Measurements from ENCODE around the gene CDK18.
A peak's percentile ranks its signal among the peaks of the same experiment; 100 is the strongest.

CDK18 gene

DNA sequence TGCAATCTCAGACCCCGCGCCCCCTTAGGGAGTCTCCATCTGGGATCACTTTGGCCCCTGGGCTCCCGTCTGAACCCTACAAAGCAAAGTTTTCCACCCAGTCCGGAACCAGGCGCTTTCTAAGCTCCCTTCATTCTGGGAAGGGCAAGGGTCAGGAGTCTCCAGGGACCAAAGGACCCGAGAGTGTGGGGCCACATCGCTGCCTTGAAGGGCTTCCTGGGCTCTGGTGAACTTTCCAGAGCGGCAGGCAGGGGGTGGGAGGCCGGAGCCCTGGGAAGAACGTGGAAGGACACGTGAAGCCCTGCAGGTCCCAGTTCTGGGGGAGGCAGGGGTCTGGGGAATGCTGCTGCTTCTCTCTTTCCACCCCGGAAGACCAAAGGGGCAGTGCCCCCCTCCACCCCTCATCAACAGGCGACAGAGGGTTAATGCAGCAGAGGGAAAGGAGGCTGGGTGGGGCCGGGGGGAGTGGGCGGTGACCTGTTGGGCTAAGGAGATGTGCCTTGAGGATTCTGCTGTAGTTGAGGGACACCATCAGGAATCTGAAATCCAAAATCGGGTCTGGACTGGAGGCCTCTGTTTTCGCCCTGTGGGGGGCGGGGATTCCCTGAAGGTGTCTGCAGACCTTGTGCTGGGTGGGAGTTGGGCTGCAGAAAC is 734 bp downstream of the CDK18 start:
- TF ChIP-seq, protein P1, sequence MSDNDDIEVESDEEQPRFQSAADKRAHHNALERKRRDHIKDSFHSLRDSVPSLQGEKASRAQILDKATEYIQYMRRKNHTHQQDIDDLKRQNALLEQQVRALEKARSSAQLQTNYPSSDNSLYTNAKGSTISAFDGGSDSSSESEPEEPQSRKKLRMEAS (IDR thresholded peaks at IDR 0.05) = no peak
- TF ChIP-seq TEAD4 (IDR thresholded peaks at IDR 0.05) (no peak), ZBTB7A (IDR thresholded peaks at IDR 0.05; ENCODE audit: low read depth) (peak; percentile 23), EGR1 (IDR thresholded peaks at IDR 0.05) (no peak), CEBPB (IDR thresholded peaks at IDR 0.05) (no peak)
- TF ChIP-seq, protein P2, sequence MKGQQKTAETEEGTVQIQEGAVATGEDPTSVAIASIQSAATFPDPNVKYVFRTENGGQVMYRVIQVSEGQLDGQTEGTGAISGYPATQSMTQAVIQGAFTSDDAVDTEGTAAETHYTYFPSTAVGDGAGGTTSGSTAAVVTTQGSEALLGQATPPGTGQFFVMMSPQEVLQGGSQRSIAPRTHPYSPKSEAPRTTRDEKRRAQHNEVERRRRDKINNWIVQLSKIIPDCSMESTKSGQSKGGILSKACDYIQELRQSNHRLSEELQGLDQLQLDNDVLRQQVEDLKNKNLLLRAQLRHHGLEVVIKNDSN (IDR thresholded peaks at IDR 0.05) = no peak

DNA sequence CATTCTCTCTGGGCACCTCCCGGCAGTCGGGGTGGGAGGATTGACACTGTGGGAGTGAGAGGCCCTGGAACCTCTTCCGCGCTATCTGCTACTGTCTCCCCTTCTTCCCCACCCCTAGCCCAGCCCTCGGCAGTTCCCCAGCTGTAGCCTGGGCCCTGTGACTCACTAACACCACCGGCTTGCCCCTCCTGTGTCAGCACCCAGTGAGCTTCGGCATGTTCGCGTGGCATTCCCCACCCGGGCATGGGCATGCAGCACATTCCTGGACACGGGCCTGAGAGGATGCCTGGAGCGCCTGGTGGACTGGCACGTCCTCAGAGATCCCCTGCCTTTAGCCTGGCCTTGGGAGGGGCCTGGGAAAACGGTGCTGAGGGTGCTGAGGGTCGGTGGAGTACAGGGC is 1.3 kb downstream of the CDK18 start:
- TF ChIP-seq, protein P2 (IDR thresholded peaks at IDR 0.05) = no peak
- no peak for TF ChIP-seq ZBTB7A (IDR thresholded peaks at IDR 0.05; ENCODE audit: low read depth)
- no peak for TF ChIP-seq TCF12 (IDR thresholded peaks at IDR 0.05; ENCODE audit: low read depth)
- TF ChIP-seq CREB1 (IDR thresholded peaks at IDR 0.05; ENCODE audit: low read depth) = no peak
- TF ChIP-seq, protein P1 (IDR thresholded peaks at IDR 0.05) = no peak
- TF ChIP-seq RAD21 (IDR thresholded peaks at IDR 0.05; ENCODE audit: low read depth) = no peak
- no peak for TF ChIP-seq EP300 (IDR thresholded peaks at IDR 0.05; ENCODE audit: borderline replicate concordance)
- no peak for TF ChIP-seq NFIC (IDR thresholded peaks at IDR 0.05)
- no peak for TF ChIP-seq FOXM1 (IDR thresholded peaks at IDR 0.05; ENCODE audit: borderline replicate concordance, low read depth)
- TF ChIP-seq EGR1 (IDR thresholded peaks at IDR 0.05) = no peak
- no peak for TF ChIP-seq TEAD4 (IDR thresholded peaks at IDR 0.05)
- TF ChIP-seq, protein P3, sequence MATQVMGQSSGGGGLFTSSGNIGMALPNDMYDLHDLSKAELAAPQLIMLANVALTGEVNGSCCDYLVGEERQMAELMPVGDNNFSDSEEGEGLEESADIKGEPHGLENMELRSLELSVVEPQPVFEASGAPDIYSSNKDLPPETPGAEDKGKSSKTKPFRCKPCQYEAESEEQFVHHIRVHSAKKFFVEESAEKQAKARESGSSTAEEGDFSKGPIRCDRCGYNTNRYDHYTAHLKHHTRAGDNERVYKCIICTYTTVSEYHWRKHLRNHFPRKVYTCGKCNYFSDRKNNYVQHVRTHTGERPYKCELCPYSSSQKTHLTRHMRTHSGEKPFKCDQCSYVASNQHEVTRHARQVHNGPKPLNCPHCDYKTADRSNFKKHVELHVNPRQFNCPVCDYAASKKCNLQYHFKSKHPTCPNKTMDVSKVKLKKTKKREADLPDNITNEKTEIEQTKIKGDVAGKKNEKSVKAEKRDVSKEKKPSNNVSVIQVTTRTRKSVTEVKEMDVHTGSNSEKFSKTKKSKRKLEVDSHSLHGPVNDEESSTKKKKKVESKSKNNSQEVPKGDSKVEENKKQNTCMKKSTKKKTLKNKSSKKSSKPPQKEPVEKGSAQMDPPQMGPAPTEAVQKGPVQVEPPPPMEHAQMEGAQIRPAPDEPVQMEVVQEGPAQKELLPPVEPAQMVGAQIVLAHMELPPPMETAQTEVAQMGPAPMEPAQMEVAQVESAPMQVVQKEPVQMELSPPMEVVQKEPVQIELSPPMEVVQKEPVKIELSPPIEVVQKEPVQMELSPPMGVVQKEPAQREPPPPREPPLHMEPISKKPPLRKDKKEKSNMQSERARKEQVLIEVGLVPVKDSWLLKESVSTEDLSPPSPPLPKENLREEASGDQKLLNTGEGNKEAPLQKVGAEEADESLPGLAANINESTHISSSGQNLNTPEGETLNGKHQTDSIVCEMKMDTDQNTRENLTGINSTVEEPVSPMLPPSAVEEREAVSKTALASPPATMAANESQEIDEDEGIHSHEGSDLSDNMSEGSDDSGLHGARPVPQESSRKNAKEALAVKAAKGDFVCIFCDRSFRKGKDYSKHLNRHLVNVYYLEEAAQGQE (IDR thresholded peaks at IDR 0.05; ENCODE audit: low read depth) = no peak
- no peak for TF ChIP-seq YY1 (IDR thresholded peaks at IDR 0.05; ENCODE audit: low read depth)
- no peak for TF ChIP-seq TAF1 (IDR thresholded peaks at IDR 0.05; ENCODE audit: low read depth)

DNA sequence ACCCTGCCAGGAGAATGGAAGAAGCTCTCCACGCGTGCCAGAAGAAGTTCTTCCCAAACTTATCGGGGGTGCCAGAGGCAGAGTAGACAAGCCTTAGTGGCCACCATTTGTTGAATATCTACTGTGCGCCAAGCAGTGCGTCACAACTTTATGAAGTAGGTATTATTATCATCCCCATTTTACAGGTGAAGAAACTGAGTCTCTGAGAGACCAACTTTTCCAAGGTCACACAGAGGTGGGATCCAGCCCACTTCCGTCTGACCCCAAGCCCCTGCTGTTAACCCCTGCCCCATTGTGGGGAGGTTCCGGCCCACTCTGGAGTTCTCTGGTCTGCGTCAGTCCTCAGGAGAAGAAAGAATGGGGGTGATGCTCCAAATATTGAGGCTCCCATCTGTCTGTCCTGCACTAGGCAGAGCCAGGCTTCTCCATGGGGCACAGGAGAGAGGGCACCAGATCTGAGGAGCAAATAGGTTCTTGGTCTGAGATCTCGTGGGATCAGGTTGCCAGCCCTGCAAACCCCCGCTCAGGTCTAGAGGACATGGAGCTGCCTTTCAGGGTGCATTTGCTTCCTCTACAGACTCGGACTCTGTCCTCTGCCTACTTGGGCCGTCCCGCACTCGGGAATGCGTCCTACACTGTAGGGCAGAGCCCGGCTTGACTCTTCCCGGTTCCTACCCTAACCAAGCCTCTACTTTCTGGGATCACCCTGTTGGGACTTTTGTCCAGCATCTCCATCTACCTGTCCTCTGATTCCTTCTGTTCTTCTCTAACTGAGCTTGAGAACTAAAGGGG is 2.1 kb downstream of the CDK18 start:
- TF ChIP-seq EP300 (IDR thresholded peaks at IDR 0.05; ENCODE audit: borderline replicate concordance) (no peak), TEAD4 (IDR thresholded peaks at IDR 0.05) (no peak), FOXM1 (IDR thresholded peaks at IDR 0.05; ENCODE audit: borderline replicate concordance, low read depth) (no peak), RAD21 (IDR thresholded peaks at IDR 0.05; ENCODE audit: low read depth) (no peak), NFIC (IDR thresholded peaks at IDR 0.05) (no peak), TCF12 (IDR thresholded peaks at IDR 0.05; ENCODE audit: low read depth) (no peak), YY1 (IDR thresholded peaks at IDR 0.05; ENCODE audit: low read depth) (no peak)
- TF ChIP-seq, protein P1 (IDR thresholded peaks at IDR 0.05) = no peak
- TF ChIP-seq, protein P2 (IDR thresholded peaks at IDR 0.05) = no peak

DNA sequence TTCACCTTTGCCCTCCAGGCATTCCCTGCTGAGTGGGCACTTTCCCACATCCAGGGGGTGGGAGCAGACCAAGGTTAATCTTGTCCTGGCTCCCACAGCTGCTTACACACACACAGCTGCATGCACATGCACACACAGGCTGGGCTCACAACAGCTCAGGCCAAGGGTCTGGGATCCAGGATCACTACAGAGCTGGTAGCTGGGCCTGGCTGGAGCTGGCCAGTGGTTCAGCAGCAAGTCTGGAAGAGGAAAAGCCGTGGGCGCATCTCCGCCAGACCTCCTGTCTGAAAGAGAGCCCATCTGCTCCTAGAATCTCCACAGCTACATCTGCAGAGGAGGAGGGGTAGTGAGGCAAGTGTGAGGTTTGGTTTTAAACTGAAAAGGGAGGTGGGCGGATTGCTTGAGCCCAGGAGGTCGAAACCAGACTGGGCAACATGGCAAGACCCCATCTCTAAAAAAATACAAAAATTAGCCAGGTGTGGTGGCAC is 3.8 kb downstream of the CDK18 start:
- TF ChIP-seq, protein P1 (IDR thresholded peaks at IDR 0.05) = no peak
- TF ChIP-seq NFIC (IDR thresholded peaks at IDR 0.05) = no peak
- TF ChIP-seq, protein P3 (IDR thresholded peaks at IDR 0.05; ENCODE audit: low read depth) = no peak
- TF ChIP-seq CEBPB (IDR thresholded peaks at IDR 0.05) = no peak
- TF ChIP-seq TEAD4 (IDR thresholded peaks at IDR 0.05) = no peak
- no peak for TF ChIP-seq YY1 (IDR thresholded peaks at IDR 0.05; ENCODE audit: low read depth)
- no peak for TF ChIP-seq RAD21 (IDR thresholded peaks at IDR 0.05; ENCODE audit: low read depth)
- TF ChIP-seq CREB1 (IDR thresholded peaks at IDR 0.05; ENCODE audit: low read depth) = no peak
